ENCODE measurements around the gene SECTM1. TPM values are rescaled to one million over a fixed set of nuclear protein-coding genes. Genes with fewer than 3 reads are reported as not detected.

The SECTM1 gene
- total and polyA plus RNA-seq, 9 of the 15 experiments (the other 6 are each of a cell fraction or from before 2014, with no cell fraction given) = 0.11 to 0.46 (median 0.18) TPM; not detected in 6

GRCh38 chr17:82301300-82301915, 32.2 kb downstream of the SECTM1 start:
- H3K9me1 ChIP-seq (ENCODE audit: control insufficient read depth, insufficient read depth, low read length) = no peaks in the 10 kb centered on the region
- no peaks in the 10 kb centered on the region for H3K79me2 ChIP-seq (ENCODE audit: control insufficient read depth, insufficient read depth, low read length)
- ChIA-PET CTCF (ENCODE audit: low intra/inter-chr PET ratio) (no interaction called here), POLR2A (interaction anchor here (0.6 to 1.2 kb wide), 3 partner anchors 9 to 30 kb away, joined by 3 to 6 read pairs (median 3); no protein-coding TSS in a partner anchor)
- no peak overlapping the region for H3K27ac ChIP-seq (ENCODE audit: extremely low read depth, low read depth, low read length)
- no peak overlapping the region for H3K4me3 ChIP-seq
- no peaks in the 10 kb centered on the region for H3K27me3 ChIP-seq (ENCODE audit: control insufficient read depth in 2 of 2, insufficient read depth in 2 of 2, low read length in 2 of 2)
- no peaks in the 10 kb centered on the region for H3K9me3 ChIP-seq (replicated peaks; ENCODE audit: control insufficient read depth, insufficient read depth, low read depth, low read length)
- BruUV-seq (replicated peaks) = no TSS peak
- intact Hi-C loops (cut with micrococcal nuclease) = no loop called here
- H4K20me1 ChIP-seq (replicated peaks; ENCODE audit: control insufficient read depth, insufficient read depth, low read length) = no peaks in the 10 kb centered on the region
- peak overlapping the region; percentile 54 for H2AFZ ChIP-seq (ENCODE audit: low read depth, low read length)
- H3K4me1 ChIP-seq (replicated peaks in 1 of 2; ENCODE audit: control insufficient read depth in 2 of 2, insufficient read depth in 2 of 2, low read length in 2 of 2) = peaks cover 57 to 87% of the 10 kb centered on the region in 2 experiments
- no peak for FAIRE-seq
- no peak for DNase-seq (ENCODE audit: extremely low read depth in 1 of 4, low spot score in 3 of 4)
- in situ Hi-C loops (cut with MboI) = no loop called here
- H3K36me3 ChIP-seq (ENCODE audit: control insufficient read depth, insufficient read depth, low read length) = no peaks in the 10 kb centered on the region
- ATAC-seq = peak; percentile 8; the same call in 1 of the 3 replicates
- H3K9ac ChIP-seq (ENCODE audit: insufficient read depth in 1 of 2, low read depth in 2 of 2, low read length in 2 of 2) = peak overlapping the region in 1 of 2 experiments; percentile 70; a peak in 3 of 4 replicates
- TF ChIP-seq MLLT1 (IDR thresholded peaks at IDR 0.05) = peak in 1 of 2 experiments; percentile 86; a peak in 2 of 4 replicates
- TF ChIP-seq ZSCAN29 (IDR thresholded peaks at IDR 0.05) = peak; percentile 58; the same call in 1 of the 2 replicates
- TF ChIP-seq FOXK1 (CRISPR knock-in tag; IDR thresholded peaks at IDR 0.05; ENCODE audit: borderline replicate concordance) = no peak
- peak; percentile 100 for TF ChIP-seq MIER1 (IDR thresholded peaks at IDR 0.05; ENCODE audit: low read depth)
- TF ChIP-seq PTBP1 (IDR thresholded peaks at IDR 0.05; ENCODE audit: low read depth, low read length) = peak; percentile 100
- 0 out of 2 replicates have a peak, but pooled peaks have one; percentile 23 for TF ChIP-seq ZNF395 (CRISPR knock-in tag; IDR thresholded peaks at IDR 0.05)
- TF ChIP-seq PHF21A (IDR thresholded peaks at IDR 0.05; ENCODE audit: borderline replicate concordance, low read depth) = 0 out of 2 replicates have a peak, but pooled peaks have one; percentile 61
- TF ChIP-seq ZBTB7A (IDR thresholded peaks at IDR 0.05; ENCODE audit: borderline replicate concordance, control insufficient read depth, low read depth, low read length) = 0 out of 2 replicates have a peak, but pooled peaks have one; percentile 39
- TF ChIP-seq PCBP1 (IDR thresholded peaks at IDR 0.05; ENCODE audit: low read depth, low read length, poor library complexity, severe bottlenecking) = peak; percentile 28
- TF ChIP-seq RBFOX2 (IDR thresholded peaks at IDR 0.05; ENCODE audit: low read depth, low read length) = peak; percentile 31; the same call in 1 of the 2 replicates
- TF ChIP-seq SMARCA5 (IDR thresholded peaks at IDR 0.05) = 0 out of 2 replicates have a peak, but pooled peaks have one; percentile 35
- no peak for TF ChIP-seq GMEB1 (CRISPR knock-in tag; IDR thresholded peaks at IDR 0.05)
- TF ChIP-seq CBFA2T3 (IDR thresholded peaks at IDR 0.05) = no peak
- TF ChIP-seq ZFX (CRISPR knock-in tag; IDR thresholded peaks at IDR 0.05) = peak; percentile 30; the same call in 1 of the 2 replicates
- 68% methylated on average over 12 of the region's 12 CpGs for WGBS (ENCODE audit: insufficient coverage, low coverage, missing lambda C conversion rate)
- H3K4me2 ChIP-seq (ENCODE audit: insufficient read depth, low read length) = no peak overlapping the region
